ENCODE results near the gene TST.

TST gene

GRCh38 chr22:37032535-37033460 lies 13.6 kb upstream of the TST start:
- DNase-seq (ENCODE audit: low read depth, low spot score), result no peak

GRCh38 chr22:37032134-37032534 lies 12.9 kb upstream of the TST start:
- no peak for DNase-seq (ENCODE audit: low read depth, low spot score)

- DNase-seq (ENCODE audit: low read depth, low spot score), result no peak
Measured at GRCh38 chr22:37030560-37031281, 11.5 kb upstream of the TST start.

GRCh38 chr22:37028692-37029674 lies 9.7 kb upstream of the TST start:
- DNase-seq (ENCODE audit: low read depth, low spot score), result no peak

- DNase-seq (ENCODE audit: low read depth, low spot score), result no peak
Measured at GRCh38 chr22:37027556-37027955, 8.3 kb upstream of the TST start.

GRCh38 chr22:37026325-37026724 lies 7.1 kb upstream of the TST start:
- DNase-seq (ENCODE audit: low read depth, low spot score), result no peak

- DNase-seq (ENCODE audit: low read depth, low spot score), result no peak
Measured at GRCh38 chr22:37025500-37026070, 6.3 kb upstream of the TST start.

- DNase-seq (ENCODE audit: low read depth, low spot score), result no peak
Measured at GRCh38 chr22:37024339-37025157, 5.3 kb upstream of the TST start.

- DNase-seq (ENCODE audit: low read depth, low spot score), result no peak
Measured at GRCh38 chr22:37023743-37024338, 4.6 kb upstream of the TST start.

GRCh38 chr22:37022483-37023337 lies 3.5 kb upstream of the TST start:
- DNase-seq (ENCODE audit: low read depth, low spot score), result no peak

GRCh38 chr22:37021710-37022482 lies 2.6 kb upstream of the TST start:
- no peak for DNase-seq (ENCODE audit: low read depth, low spot score)

GRCh38 chr22:37021041-37021440 lies 1.8 kb upstream of the TST start:
- DNase-seq (ENCODE audit: low read depth, low spot score), result no peak

GRCh38 chr22:37020192-37020479 lies 889 bp upstream of the TST start:
- no peak for DNase-seq (ENCODE audit: low read depth, low spot score)

GRCh38 chr22:37018815-37019308 lies 385 bp downstream of the TST start:
- no peak for DNase-seq (ENCODE audit: low read depth, low spot score)

- DNase-seq (ENCODE audit: low read depth, low spot score), result no peak
Measured at GRCh38 chr22:37018086-37018814, 997 bp downstream of the TST start.

- DNase-seq (ENCODE audit: low read depth, low spot score), result no peak
Measured at GRCh38 chr22:37017356-37017755, 1.9 kb downstream of the TST start.

- no peak for DNase-seq (ENCODE audit: low read depth, low spot score)
Measured at GRCh38 chr22:37016134-37016910, 2.9 kb downstream of the TST start.
